WTC11 (cell line): ENCODE data around the gene FBXL13. TPM values are rescaled to one million over a fixed set of nuclear protein-coding genes. Genes with fewer than 3 reads are reported as not detected.

ENCODE experiments used
- ATAC-seq: fragments of 200-7000 bp; cut with Tn5 transposase; 2 replicates; pipeline ENCODE4 v1.10.0; 2021; ENCODE audit warnings: mild to moderate bottlenecking, moderate library complexity
- CTCF ChIA-PET: fragments of 300-600 bp; sonication (Branson Sonifier 250); formaldehyde crosslinking; loops from one replicate; lab custom pipeline; 2021; ENCODE audit warnings: antibody characterized with exemption; lab: Charles Lee
- POLR2A ChIA-PET: fragments of 350-600 bp; sonication (Branson Sonifier 250); formaldehyde crosslinking; loops from one replicate; lab custom pipeline; 2021; ENCODE audit warnings: antibody characterized with exemption; lab: Charles Lee
- DNase-seq: peaks from one replicate; pipeline ENCODE4 v3.0.0; 2021; ENCODE audit warnings: low spot score
- H3K27ac Mint-ChIP-seq: 2 replicates; pipeline ENCODE4 v1.8.0; 2021; ENCODE audit warnings: mixed read lengths
- H3K27me3 Mint-ChIP-seq: 2 replicates; pipeline ENCODE4 v1.8.0; 2021; ENCODE audit warnings: low read depth, mild to moderate bottlenecking, moderate library complexity, mixed read lengths
- H3K36me3 Mint-ChIP-seq: 2 replicates; pipeline ENCODE4 v1.8.0; 2021; ENCODE audit warnings: mixed read lengths
- H3K4me1 Mint-ChIP-seq: 2 replicates; pipeline ENCODE4 v1.8.0; 2022; ENCODE audit warnings: mixed read lengths
- H3K4me3 Mint-ChIP-seq: 2 replicates; pipeline ENCODE4 v1.8.0; 2021; ENCODE audit warnings: mild to moderate bottlenecking, moderate library complexity, mixed read lengths
- H3K9me3 Mint-ChIP-seq: 2 replicates; pipeline ENCODE4 v1.8.0; 2021; ENCODE audit warnings: mixed read lengths
- CBFB ChIP-seq: sonication (generic); formaldehyde crosslinking; IDR thresholded peaks from 2 replicates; pipeline ENCODE4 v1.8.1; 2022; ENCODE audit warnings: mild to moderate bottlenecking, low read depth, missing genetic modification reagents
- ESRRA ChIP-seq: sonication (generic); formaldehyde crosslinking; IDR thresholded peaks from 2 replicates; pipeline ENCODE4 v1.8.1; 2022; ENCODE audit warnings: mild to moderate bottlenecking, missing genetic modification reagents, borderline replicate concordance
- FOXP1 ChIP-seq: sonication (generic); formaldehyde crosslinking; IDR thresholded peaks from 2 replicates; pipeline ENCODE4 v1.8.0; 2022; ENCODE audit warnings: missing genetic modification reagents, mild to moderate bottlenecking, moderate library complexity, borderline replicate concordance
- GRHL2 ChIP-seq: fragments of 250-450 bp; sonication (Bioruptor Pico); IDR thresholded peaks from 2 replicates; pipeline ENCODE4 v1.8.0; 2022; ENCODE audit warnings: mild to moderate bottlenecking, moderate library complexity; ENCODE audit not compliant: insufficient replicate concordance, severe bottlenecking
- GTF2I ChIP-seq: fragments of 250-450 bp; sonication (Bioruptor Pico); conservative IDR thresholded peaks from 2 replicates; pipeline ENCODE4 v1.4.0; 2021; ENCODE audit warnings: mild to moderate bottlenecking
- KAT7 ChIP-seq: sonication (generic); formaldehyde crosslinking; IDR thresholded peaks from 2 replicates; pipeline ENCODE4 v1.8.1; 2023; ENCODE audit warnings: missing genetic modification reagents, mild to moderate bottlenecking, borderline replicate concordance
- NR1H2 ChIP-seq: sonication (generic); formaldehyde crosslinking; IDR thresholded peaks from 2 replicates; pipeline ENCODE4 v1.9.0; 2021; ENCODE audit warnings: mild to moderate bottlenecking, moderate library complexity, missing genetic modification reagents
- TP53 ChIP-seq: sonication (generic); formaldehyde crosslinking; IDR thresholded peaks from 2 replicates; pipeline ENCODE4 v1.8.1; 2023; ENCODE audit warnings: mild to moderate bottlenecking, missing genetic modification reagents
- ZNF423 ChIP-seq: fragments of 250-450 bp; sonication (Bioruptor Pico); IDR thresholded peaks from 2 replicates; pipeline ENCODE4 v2.1.2; 2022; ENCODE audit warnings: mild to moderate bottlenecking, moderate library complexity
- total RNA-seq: library from RNA; stranded (reverse); gene quantifications from 3 replicates; pipeline ENCODE4 v1.2.3, GENCODE V29; 2021
- TF ChIP-seq, protein P1 (sequence below): sonication (generic); formaldehyde crosslinking; conservative IDR thresholded peaks from 2 replicates; pipeline ENCODE4 v1.8.1; 2022; ENCODE audit warnings: mild to moderate bottlenecking, missing genetic modification reagents
- TF ChIP-seq, protein P2 (sequence below): fragments of 200-600 bp; IDR thresholded peaks from 2 replicates; pipeline ENCODE4 v1.8.0; 2022; ENCODE audit warnings: antibody characterized with exemption
- TF ChIP-seq, protein P3 (sequence below): sonication (generic); formaldehyde crosslinking; IDR thresholded peaks from 2 replicates; pipeline ENCODE4 v1.8.1; 2023; ENCODE audit warnings: mild to moderate bottlenecking, missing genetic modification reagents, borderline replicate concordance
- TF ChIP-seq, protein P4 (sequence below): sonication (generic); formaldehyde crosslinking; IDR thresholded peaks from 2 replicates; pipeline ENCODE4 v1.8.1; 2022; ENCODE audit warnings: mild to moderate bottlenecking, missing genetic modification reagents, moderate library complexity, borderline replicate concordance
- TF ChIP-seq, protein P5 (sequence below): fragments of 250-450 bp; sonication (Bioruptor Pico); conservative IDR thresholded peaks from 2 replicates; pipeline ENCODE4 v1.9.0; 2021; ENCODE audit warnings: mild to moderate bottlenecking
- TF ChIP-seq, protein P6 (sequence below): sonication (generic); formaldehyde crosslinking; IDR thresholded peaks from 2 replicates; pipeline ENCODE4 v1.8.1; 2022; ENCODE audit warnings: low read depth, missing genetic modification reagents, borderline replicate concordance
- TF ChIP-seq, protein P7 (sequence below): sonication (generic); formaldehyde crosslinking; IDR thresholded peaks from 2 replicates; pipeline ENCODE4 v1.8.0; 2023; ENCODE audit warnings: missing genetic modification reagents
- TF ChIP-seq, protein P8 (sequence below): sonication (generic); formaldehyde crosslinking; IDR thresholded peaks from 2 replicates; pipeline ENCODE4 v1.8.1; 2022; ENCODE audit warnings: mild to moderate bottlenecking, moderate library complexity, missing genetic modification reagents
- TF ChIP-seq, protein P9 (sequence below): sonication (generic); formaldehyde crosslinking; IDR thresholded peaks from 2 replicates; pipeline ENCODE4 v1.8.0; 2023; ENCODE audit warnings: missing genetic modification reagents, mild to moderate bottlenecking, borderline replicate concordance

Gene FBXL13
- total RNA-seq, 1 experiment from 2014 or later = 1.7 TPM

DNA sequence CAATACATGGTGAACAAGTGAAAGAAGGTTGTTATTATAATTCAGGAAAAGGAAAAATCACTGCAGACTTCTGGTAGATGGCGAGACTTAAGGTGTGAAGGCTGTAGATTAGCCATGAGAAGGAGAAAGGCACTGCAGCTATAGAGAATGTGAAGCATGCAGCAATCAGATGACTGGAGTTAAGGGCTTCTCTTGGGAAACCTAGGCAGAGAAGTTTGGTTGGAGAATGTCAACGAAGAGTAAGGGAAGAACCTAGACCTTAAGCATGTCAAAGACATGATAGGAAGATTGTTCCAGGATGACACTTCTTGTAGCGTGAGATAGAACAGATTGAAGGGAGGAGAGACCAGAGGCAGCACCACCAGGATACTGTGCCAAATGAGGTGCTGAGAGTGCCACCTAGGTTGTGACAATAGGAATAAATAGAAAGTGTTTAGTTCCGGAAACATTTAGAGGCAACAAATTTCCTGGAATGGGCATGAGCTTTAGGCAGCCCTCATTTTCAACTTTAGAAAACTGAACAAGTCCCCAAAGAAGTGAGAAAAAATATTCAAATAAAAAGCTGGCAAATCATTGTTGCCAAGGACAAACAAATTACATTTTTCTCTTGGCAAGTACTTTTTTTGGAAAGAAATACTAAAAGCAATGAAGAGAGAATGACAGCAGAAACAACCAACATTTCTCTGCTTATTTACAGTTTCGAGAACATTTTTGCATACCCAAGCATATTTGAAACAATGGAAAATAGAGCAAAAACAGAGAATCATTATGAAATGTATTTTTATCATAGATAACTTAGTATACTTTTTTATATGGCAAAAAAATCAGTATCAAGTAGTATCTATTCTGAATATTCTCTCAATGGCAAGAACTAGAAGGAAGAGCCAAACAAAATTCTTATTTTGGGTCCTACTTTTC, 156.9 kb downstream of the FBXL13 start:
- H3K36me3 Mint-ChIP-seq = no peaks in the 10 kb centered on the region
- H3K9me3 Mint-ChIP-seq = no peaks in the 10 kb centered on the region
- ATAC-seq (peak; percentile 32), DNase-seq (no peak)
- H3K27me3 Mint-ChIP-seq = no peaks in the 10 kb centered on the region
- TF ChIP-seq FOXP1 (CRISPR knock-in tag) = no peak
- no peak for TF ChIP-seq ZNF423 (CRISPR knock-in tag)
- TF ChIP-seq GTF2I (CRISPR knock-in tag) = no peak
- no peak for TF ChIP-seq TP53 (CRISPR knock-in tag)
- no peak for TF ChIP-seq ESRRA (CRISPR knock-in tag)
- TF ChIP-seq, protein P1, sequence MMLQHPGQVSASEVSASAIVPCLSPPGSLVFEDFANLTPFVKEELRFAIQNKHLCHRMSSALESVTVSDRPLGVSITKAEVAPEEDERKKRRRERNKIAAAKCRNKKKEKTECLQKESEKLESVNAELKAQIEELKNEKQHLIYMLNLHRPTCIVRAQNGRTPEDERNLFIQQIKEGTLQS (CRISPR knock-in tag) = no peak
- TF ChIP-seq, protein P2, sequence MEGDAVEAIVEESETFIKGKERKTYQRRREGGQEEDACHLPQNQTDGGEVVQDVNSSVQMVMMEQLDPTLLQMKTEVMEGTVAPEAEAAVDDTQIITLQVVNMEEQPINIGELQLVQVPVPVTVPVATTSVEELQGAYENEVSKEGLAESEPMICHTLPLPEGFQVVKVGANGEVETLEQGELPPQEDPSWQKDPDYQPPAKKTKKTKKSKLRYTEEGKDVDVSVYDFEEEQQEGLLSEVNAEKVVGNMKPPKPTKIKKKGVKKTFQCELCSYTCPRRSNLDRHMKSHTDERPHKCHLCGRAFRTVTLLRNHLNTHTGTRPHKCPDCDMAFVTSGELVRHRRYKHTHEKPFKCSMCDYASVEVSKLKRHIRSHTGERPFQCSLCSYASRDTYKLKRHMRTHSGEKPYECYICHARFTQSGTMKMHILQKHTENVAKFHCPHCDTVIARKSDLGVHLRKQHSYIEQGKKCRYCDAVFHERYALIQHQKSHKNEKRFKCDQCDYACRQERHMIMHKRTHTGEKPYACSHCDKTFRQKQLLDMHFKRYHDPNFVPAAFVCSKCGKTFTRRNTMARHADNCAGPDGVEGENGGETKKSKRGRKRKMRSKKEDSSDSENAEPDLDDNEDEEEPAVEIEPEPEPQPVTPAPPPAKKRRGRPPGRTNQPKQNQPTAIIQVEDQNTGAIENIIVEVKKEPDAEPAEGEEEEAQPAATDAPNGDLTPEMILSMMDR = no peak
- TF ChIP-seq, protein P3, sequence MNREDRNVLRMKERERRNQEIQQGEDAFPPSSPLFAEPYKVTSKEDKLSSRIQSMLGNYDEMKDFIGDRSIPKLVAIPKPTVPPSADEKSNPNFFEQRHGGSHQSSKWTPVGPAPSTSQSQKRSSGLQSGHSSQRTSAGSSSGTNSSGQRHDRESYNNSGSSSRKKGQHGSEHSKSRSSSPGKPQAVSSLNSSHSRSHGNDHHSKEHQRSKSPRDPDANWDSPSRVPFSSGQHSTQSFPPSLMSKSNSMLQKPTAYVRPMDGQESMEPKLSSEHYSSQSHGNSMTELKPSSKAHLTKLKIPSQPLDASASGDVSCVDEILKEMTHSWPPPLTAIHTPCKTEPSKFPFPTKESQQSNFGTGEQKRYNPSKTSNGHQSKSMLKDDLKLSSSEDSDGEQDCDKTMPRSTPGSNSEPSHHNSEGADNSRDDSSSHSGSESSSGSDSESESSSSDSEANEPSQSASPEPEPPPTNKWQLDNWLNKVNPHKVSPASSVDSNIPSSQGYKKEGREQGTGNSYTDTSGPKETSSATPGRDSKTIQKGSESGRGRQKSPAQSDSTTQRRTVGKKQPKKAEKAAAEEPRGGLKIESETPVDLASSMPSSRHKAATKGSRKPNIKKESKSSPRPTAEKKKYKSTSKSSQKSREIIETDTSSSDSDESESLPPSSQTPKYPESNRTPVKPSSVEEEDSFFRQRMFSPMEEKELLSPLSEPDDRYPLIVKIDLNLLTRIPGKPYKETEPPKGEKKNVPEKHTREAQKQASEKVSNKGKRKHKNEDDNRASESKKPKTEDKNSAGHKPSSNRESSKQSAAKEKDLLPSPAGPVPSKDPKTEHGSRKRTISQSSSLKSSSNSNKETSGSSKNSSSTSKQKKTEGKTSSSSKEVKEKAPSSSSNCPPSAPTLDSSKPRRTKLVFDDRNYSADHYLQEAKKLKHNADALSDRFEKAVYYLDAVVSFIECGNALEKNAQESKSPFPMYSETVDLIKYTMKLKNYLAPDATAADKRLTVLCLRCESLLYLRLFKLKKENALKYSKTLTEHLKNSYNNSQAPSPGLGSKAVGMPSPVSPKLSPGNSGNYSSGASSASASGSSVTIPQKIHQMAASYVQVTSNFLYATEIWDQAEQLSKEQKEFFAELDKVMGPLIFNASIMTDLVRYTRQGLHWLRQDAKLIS (CRISPR knock-in tag) = no peak
- no peak for TF ChIP-seq NR1H2 (CRISPR knock-in tag)
- TF ChIP-seq, protein P4, sequence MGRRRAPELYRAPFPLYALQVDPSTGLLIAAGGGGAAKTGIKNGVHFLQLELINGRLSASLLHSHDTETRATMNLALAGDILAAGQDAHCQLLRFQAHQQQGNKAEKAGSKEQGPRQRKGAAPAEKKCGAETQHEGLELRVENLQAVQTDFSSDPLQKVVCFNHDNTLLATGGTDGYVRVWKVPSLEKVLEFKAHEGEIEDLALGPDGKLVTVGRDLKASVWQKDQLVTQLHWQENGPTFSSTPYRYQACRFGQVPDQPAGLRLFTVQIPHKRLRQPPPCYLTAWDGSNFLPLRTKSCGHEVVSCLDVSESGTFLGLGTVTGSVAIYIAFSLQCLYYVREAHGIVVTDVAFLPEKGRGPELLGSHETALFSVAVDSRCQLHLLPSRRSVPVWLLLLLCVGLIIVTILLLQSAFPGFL (CRISPR knock-in tag) = no peak
- TF ChIP-seq, protein P5, sequence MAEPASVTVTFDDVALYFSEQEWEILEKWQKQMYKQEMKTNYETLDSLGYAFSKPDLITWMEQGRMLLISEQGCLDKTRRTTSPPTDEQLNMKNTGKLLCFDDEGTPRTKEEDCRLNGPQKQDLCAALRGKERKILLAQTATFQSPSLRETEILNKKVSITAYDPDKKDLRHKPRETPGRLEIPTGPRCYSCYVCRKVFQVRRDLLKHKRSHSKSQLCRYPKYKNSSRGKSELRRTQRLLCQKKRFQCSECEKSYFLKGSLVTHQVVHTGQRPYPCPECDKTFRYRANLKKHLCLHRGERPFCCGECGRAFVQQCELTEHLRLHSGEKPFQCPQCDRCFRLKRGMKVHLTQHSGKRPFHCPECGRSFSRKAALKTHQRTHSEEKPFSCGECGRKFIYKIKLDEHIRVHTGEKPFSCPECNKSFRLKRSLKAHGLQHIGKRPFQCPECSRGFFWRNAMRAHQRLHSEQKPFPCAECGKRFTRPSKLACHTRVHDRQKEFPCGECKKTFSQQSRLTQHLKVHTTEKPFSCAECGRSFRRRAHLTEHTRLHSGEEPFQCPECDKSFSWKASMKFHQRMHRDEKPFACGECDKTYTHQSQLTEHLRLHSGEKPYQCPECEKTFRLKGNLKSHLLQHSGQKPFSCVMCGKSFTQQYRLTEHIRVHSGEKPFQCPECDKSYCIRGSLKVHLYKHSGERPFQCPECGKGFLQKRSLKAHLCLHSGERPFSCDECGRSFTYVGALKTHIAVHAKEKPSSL (CRISPR knock-in tag) = no peak
- TF ChIP-seq, protein P6, sequence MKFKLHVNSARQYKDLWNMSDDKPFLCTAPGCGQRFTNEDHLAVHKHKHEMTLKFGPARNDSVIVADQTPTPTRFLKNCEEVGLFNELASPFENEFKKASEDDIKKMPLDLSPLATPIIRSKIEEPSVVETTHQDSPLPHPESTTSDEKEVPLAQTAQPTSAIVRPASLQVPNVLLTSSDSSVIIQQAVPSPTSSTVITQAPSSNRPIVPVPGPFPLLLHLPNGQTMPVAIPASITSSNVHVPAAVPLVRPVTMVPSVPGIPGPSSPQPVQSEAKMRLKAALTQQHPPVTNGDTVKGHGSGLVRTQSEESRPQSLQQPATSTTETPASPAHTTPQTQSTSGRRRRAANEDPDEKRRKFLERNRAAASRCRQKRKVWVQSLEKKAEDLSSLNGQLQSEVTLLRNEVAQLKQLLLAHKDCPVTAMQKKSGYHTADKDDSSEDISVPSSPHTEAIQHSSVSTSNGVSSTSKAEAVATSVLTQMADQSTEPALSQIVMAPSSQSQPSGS (CRISPR knock-in tag) = no peak
- no peak for TF ChIP-seq KAT7 (CRISPR knock-in tag)
- no peak for TF ChIP-seq GRHL2 (CRISPR knock-in tag)
- TF ChIP-seq, protein P7, sequence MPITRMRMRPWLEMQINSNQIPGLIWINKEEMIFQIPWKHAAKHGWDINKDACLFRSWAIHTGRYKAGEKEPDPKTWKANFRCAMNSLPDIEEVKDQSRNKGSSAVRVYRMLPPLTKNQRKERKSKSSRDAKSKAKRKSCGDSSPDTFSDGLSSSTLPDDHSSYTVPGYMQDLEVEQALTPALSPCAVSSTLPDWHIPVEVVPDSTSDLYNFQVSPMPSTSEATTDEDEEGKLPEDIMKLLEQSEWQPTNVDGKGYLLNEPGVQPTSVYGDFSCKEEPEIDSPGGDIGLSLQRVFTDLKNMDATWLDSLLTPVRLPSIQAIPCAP (CRISPR knock-in tag) = no peak
- TF ChIP-seq, protein P8, sequence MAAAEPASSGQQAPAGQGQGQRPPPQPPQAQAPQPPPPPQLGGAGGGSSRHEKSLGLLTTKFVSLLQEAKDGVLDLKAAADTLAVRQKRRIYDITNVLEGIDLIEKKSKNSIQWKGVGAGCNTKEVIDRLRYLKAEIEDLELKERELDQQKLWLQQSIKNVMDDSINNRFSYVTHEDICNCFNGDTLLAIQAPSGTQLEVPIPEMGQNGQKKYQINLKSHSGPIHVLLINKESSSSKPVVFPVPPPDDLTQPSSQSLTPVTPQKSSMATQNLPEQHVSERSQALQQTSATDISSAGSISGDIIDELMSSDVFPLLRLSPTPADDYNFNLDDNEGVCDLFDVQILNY (CRISPR knock-in tag) = no peak
- TF ChIP-seq, protein P9, sequence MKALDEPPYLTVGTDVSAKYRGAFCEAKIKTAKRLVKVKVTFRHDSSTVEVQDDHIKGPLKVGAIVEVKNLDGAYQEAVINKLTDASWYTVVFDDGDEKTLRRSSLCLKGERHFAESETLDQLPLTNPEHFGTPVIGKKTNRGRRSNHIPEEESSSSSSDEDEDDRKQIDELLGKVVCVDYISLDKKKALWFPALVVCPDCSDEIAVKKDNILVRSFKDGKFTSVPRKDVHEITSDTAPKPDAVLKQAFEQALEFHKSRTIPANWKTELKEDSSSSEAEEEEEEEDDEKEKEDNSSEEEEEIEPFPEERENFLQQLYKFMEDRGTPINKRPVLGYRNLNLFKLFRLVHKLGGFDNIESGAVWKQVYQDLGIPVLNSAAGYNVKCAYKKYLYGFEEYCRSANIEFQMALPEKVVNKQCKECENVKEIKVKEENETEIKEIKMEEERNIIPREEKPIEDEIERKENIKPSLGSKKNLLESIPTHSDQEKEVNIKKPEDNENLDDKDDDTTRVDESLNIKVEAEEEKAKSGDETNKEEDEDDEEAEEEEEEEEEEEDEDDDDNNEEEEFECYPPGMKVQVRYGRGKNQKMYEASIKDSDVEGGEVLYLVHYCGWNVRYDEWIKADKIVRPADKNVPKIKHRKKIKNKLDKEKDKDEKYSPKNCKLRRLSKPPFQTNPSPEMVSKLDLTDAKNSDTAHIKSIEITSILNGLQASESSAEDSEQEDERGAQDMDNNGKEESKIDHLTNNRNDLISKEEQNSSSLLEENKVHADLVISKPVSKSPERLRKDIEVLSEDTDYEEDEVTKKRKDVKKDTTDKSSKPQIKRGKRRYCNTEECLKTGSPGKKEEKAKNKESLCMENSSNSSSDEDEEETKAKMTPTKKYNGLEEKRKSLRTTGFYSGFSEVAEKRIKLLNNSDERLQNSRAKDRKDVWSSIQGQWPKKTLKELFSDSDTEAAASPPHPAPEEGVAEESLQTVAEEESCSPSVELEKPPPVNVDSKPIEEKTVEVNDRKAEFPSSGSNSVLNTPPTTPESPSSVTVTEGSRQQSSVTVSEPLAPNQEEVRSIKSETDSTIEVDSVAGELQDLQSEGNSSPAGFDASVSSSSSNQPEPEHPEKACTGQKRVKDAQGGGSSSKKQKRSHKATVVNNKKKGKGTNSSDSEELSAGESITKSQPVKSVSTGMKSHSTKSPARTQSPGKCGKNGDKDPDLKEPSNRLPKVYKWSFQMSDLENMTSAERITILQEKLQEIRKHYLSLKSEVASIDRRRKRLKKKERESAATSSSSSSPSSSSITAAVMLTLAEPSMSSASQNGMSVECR (CRISPR knock-in tag) = no peak
- TF ChIP-seq CBFB (CRISPR knock-in tag) = no peak
- ChIA-PET POLR2A (no interaction called here), CTCF (interaction anchor here (0.7 to 1.6 kb wide), 2 partner anchors 9 to 144 kb away, joined by 3 to 6 read pairs; no protein-coding TSS in a partner anchor)
- no peak overlapping the region for H3K4me3 Mint-ChIP-seq
- peaks cover 37% of the 10 kb centered on the region for H3K4me1 Mint-ChIP-seq
- peak overlapping the region; percentile 89 for H3K27ac Mint-ChIP-seq
